ENCODE results near the gene ANKRD13A.

ANKRD13A gene

GRCh38 chr12:109998904-109999648 lies at the start of gene ANKRD13A:
ANKRD13A (plus strand) TSS chr12:109999430; CDS start chr12:109999689, 259 bp downstream.
- H3K4me1 Mint-ChIP-seq = peaks cover 57% of the 10 kb centered on the region
- peaks cover 14% of the 10 kb centered on the region for H3K36me3 Mint-ChIP-seq
- no peaks in the 10 kb centered on the region for H3K9me3 Mint-ChIP-seq
- ATAC-seq = peak; percentile 83
- H3K27me3 Mint-ChIP-seq = no peaks in the 10 kb centered on the region
- H3K4me3 Mint-ChIP-seq = peak within 1 kb of the TSS; percentile 99
- H3K27ac Mint-ChIP-seq = peak within 1 kb of the TSS; percentile 98

GRCh38 chr12:109950625-109951024 lies 48.6 kb upstream of the ANKRD13A start:
- H3K27me3 Mint-ChIP-seq = no peaks in the 10 kb centered on the region
- peak overlapping the region; percentile 77 for H3K27ac Mint-ChIP-seq
- peaks cover 65% of the 10 kb centered on the region for H3K36me3 Mint-ChIP-seq
- H3K9me3 Mint-ChIP-seq = no peaks in the 10 kb centered on the region
- peaks cover 43% of the 10 kb centered on the region for H3K4me1 Mint-ChIP-seq
- ATAC-seq = no peak
- no peak overlapping the region for H3K4me3 Mint-ChIP-seq

DNA sequence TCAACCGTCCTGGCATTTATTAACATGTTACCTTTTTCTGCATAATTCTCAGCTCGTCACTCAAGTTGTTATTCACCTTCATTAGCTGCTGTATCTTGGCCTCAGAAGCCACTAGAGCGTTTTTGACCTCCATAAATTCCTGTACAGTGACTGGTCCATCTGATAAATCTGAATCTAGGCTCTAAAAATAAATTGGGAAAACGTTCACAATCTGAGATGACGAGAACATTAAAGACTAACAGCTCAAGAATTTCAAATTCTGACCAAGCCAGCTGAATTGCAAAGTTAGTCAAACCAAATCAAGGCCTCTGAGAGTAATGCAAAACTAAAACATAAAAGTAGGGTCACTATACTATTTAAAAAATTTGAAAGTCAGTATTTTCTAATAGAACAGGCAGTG lies 48.1 kb upstream of the ANKRD13A start:
- no peaks in the 10 kb centered on the region for H3K27me3 Mint-ChIP-seq
- peaks cover 65% of the 10 kb centered on the region for H3K36me3 Mint-ChIP-seq
- ATAC-seq = no peak
- peak overlapping the region; percentile 77 for H3K27ac Mint-ChIP-seq
- H3K9me3 Mint-ChIP-seq = no peaks in the 10 kb centered on the region
- no peak overlapping the region for H3K4me3 Mint-ChIP-seq
- peaks cover 43% of the 10 kb centered on the region for H3K4me1 Mint-ChIP-seq

- no peak overlapping the region for H3K4me3 Mint-ChIP-seq
- no peaks in the 10 kb centered on the region for H3K9me3 Mint-ChIP-seq
- peaks cover 61% of the 10 kb centered on the region for H3K36me3 Mint-ChIP-seq
- H3K27me3 Mint-ChIP-seq = no peaks in the 10 kb centered on the region
- H3K4me1 Mint-ChIP-seq = peaks cover 39% of the 10 kb centered on the region
- ATAC-seq = no peak
- H3K27ac Mint-ChIP-seq = peak overlapping the region; percentile 77
Measured at GRCh38 chr12:109951751-109952150, 47.5 kb upstream of the ANKRD13A start.

- Mint-ChIP-seq H3K27ac (peak overlapping the region; percentile 77), H3K4me3 (peak overlapping the region; percentile 0)
Measured at GRCh38 chr12:109952160-109952858, 46.9 kb upstream of the ANKRD13A start.

DNA sequence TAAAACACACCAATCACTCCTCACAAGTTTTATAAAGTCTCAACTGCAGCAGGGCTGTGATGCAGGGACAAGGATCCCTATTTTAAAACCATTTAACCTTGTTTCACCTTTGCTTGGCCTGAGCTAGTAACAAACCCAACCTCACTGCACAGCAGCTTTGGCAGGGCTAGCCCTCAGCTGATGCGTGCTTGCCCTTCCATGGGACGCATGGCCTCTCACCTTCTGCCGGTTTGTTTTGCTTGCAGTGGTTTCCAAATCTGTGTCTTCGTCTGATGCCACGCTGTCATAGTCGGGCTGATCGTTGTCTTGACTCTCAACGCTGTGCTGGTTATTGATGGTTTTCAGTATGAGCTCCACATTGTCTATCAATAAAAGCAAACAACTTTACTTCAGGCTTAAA lies 46.4 kb upstream of the ANKRD13A start:
- peak overlapping the region; percentile 77 for H3K27ac Mint-ChIP-seq
- H3K27me3 Mint-ChIP-seq = no peaks in the 10 kb centered on the region
- no peaks in the 10 kb centered on the region for H3K9me3 Mint-ChIP-seq
- ATAC-seq = peak; percentile 18
- peaks cover 28% of the 10 kb centered on the region for H3K4me1 Mint-ChIP-seq
- peaks cover 58% of the 10 kb centered on the region for H3K36me3 Mint-ChIP-seq
- H3K4me3 Mint-ChIP-seq = no peak overlapping the region

More at GRCh38 chr12:109952160-109952858, 46.9 kb upstream of the ANKRD13A start:
- Mint-ChIP-seq H3K36me3 (peaks cover 60% of the 10 kb centered on the region), H3K4me1 (peaks cover 33% of the 10 kb centered on the region), H3K27me3 (no peaks in the 10 kb centered on the region), H3K9me3 (no peaks in the 10 kb centered on the region)
- peak; percentile 97 for ATAC-seq

GRCh38 chr12:109953656-109954055 lies 45.6 kb upstream of the ANKRD13A start:
- H3K4me3 Mint-ChIP-seq = no peak overlapping the region
- peak overlapping the region; percentile 77 for H3K27ac Mint-ChIP-seq
- no peaks in the 10 kb centered on the region for H3K9me3 Mint-ChIP-seq
- no peaks in the 10 kb centered on the region for H3K27me3 Mint-ChIP-seq
- ATAC-seq = no peak
- H3K36me3 Mint-ChIP-seq = peaks cover 50% of the 10 kb centered on the region
- peaks cover 20% of the 10 kb centered on the region for H3K4me1 Mint-ChIP-seq

- H3K36me3 Mint-ChIP-seq = peaks cover 27% of the 10 kb centered on the region
- no peak overlapping the region for H3K27ac Mint-ChIP-seq
- H3K4me3 Mint-ChIP-seq = no peak overlapping the region
- no peaks in the 10 kb centered on the region for H3K27me3 Mint-ChIP-seq
- peaks cover 7% of the 10 kb centered on the region for H3K4me1 Mint-ChIP-seq
- no peak for ATAC-seq
- H3K9me3 Mint-ChIP-seq = no peaks in the 10 kb centered on the region
Measured at GRCh38 chr12:109958374-109958773, 40.9 kb upstream of the ANKRD13A start.

DNA sequence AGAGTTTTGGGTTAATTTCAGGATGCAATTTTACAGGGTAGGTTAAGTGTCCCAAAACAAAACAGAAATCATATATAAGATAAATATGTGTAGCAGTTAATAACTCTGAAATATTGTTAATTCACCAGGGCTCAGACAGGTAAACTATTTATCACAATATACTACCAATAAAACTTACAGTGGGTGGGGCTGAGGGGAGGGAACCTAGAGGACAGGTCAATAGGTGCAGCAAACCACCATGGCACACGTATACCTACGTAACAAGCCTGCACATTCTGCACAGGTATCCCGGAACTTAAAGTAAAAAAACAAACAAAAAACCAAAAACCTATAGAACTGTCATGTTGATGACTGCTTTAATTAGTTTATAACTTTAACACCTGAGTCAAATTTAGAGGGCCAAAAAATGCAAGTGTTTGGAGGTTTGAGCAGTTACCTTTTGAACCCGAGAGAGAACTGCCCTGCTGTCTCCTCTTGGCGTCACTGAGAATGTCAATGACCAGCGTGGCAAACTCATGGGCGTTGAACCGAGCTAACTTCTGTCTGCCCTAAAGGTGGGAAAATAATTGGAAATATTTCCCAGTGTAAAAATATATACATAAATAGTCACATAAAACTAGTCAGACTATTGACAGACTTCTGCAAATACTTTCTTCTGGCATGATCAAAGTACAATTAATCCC lies 39.7 kb upstream of the ANKRD13A start:
- Mint-ChIP-seq H3K4me1 (peaks cover 4% of the 10 kb centered on the region), H3K9me3 (no peaks in the 10 kb centered on the region), H3K4me3 (no peak overlapping the region), H3K27ac (peak overlapping the region; percentile 44), H3K36me3 (peaks cover 29% of the 10 kb centered on the region), H3K27me3 (no peaks in the 10 kb centered on the region)
- ATAC-seq = no peak

- peaks cover 5% of the 10 kb centered on the region for H3K4me1 Mint-ChIP-seq
- H3K27me3 Mint-ChIP-seq = no peaks in the 10 kb centered on the region
- peaks cover 42% of the 10 kb centered on the region for H3K36me3 Mint-ChIP-seq
- no peak overlapping the region for H3K4me3 Mint-ChIP-seq
- no peak overlapping the region for H3K27ac Mint-ChIP-seq
- no peak for ATAC-seq
- H3K9me3 Mint-ChIP-seq = no peaks in the 10 kb centered on the region
Measured at GRCh38 chr12:109961201-109961600, 38.0 kb upstream of the ANKRD13A start.

- H3K4me1 Mint-ChIP-seq = peaks cover 9% of the 10 kb centered on the region
- H3K27ac Mint-ChIP-seq = no peak overlapping the region
- H3K4me3 Mint-ChIP-seq = no peak overlapping the region
- H3K27me3 Mint-ChIP-seq = no peaks in the 10 kb centered on the region
- peaks cover 46% of the 10 kb centered on the region for H3K36me3 Mint-ChIP-seq
- no peaks in the 10 kb centered on the region for H3K9me3 Mint-ChIP-seq
- ATAC-seq = no peak
Measured at GRCh38 chr12:109961612-109962011, 37.6 kb upstream of the ANKRD13A start.

DNA sequence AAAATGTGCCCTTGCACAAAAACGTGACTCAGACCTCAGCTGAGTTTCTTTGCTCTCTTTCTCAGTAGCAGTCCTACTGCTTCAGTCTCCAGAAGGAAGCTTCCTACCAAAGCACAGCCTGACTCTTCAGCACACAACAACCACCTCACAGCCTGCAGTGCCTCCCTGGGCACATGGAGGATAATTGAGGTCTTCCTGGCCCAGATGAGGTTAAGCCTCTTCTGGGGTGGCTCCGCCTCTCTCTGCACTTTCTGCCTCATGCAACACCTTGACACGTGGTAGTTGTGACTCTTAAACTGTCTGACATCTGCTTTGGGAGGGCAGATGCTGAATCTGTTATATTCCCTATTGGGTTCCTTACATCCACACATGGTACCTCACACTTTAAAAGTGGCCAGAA lies 36.8 kb upstream of the ANKRD13A start:
- H3K27ac Mint-ChIP-seq = peak overlapping the region; percentile 40
- peaks cover 10% of the 10 kb centered on the region for H3K4me1 Mint-ChIP-seq
- no peaks in the 10 kb centered on the region for H3K27me3 Mint-ChIP-seq
- H3K4me3 Mint-ChIP-seq = no peak overlapping the region
- ATAC-seq = no peak
- no peaks in the 10 kb centered on the region for H3K9me3 Mint-ChIP-seq
- H3K36me3 Mint-ChIP-seq = peaks cover 42% of the 10 kb centered on the region

DNA sequence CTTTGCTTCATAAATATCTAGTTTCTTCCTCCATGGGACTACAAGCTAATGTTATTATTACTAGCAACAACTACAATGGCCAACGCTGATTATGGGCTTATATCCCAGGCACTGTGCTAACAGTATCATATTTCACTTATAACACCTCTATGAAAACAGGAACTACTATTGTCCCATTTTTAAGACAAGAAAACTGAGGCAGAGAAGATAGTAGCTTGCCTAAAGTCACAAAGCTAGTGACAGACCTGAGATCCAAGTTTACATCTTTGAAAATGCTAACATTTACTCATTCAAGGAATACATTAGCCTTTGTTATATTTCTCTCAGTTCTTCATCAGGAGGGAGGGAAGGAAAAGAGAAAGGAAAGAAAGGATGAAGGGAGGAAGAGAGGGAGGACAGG lies 35.9 kb upstream of the ANKRD13A start:
- no peaks in the 10 kb centered on the region for H3K27me3 Mint-ChIP-seq
- no peaks in the 10 kb centered on the region for H3K9me3 Mint-ChIP-seq
- H3K36me3 Mint-ChIP-seq = peaks cover 39% of the 10 kb centered on the region
- peak overlapping the region; percentile 40 for H3K27ac Mint-ChIP-seq
- H3K4me3 Mint-ChIP-seq = no peak overlapping the region
- H3K4me1 Mint-ChIP-seq = peaks cover 18% of the 10 kb centered on the region
- ATAC-seq = no peak

- no peak for ATAC-seq
- H3K27ac Mint-ChIP-seq = no peak overlapping the region
- peaks cover 39% of the 10 kb centered on the region for H3K36me3 Mint-ChIP-seq
- H3K4me3 Mint-ChIP-seq = no peak overlapping the region
- H3K4me1 Mint-ChIP-seq = peaks cover 18% of the 10 kb centered on the region
- H3K9me3 Mint-ChIP-seq = no peaks in the 10 kb centered on the region
- H3K27me3 Mint-ChIP-seq = no peaks in the 10 kb centered on the region
Measured at GRCh38 chr12:109963743-109964429, 35.3 kb upstream of the ANKRD13A start.

GRCh38 chr12:109966546-109966945 lies 32.7 kb upstream of the ANKRD13A start:
- no peak overlapping the region for H3K4me3 Mint-ChIP-seq
- H3K27me3 Mint-ChIP-seq = no peaks in the 10 kb centered on the region
- H3K36me3 Mint-ChIP-seq = peaks cover 42% of the 10 kb centered on the region
- ATAC-seq = no peak
- no peaks in the 10 kb centered on the region for H3K9me3 Mint-ChIP-seq
- H3K4me1 Mint-ChIP-seq = peaks cover 18% of the 10 kb centered on the region
- H3K27ac Mint-ChIP-seq = peak overlapping the region; percentile 28
